Left lung (tissue), 10 donors: Measurements from ENCODE around the gene HNF4A. TPM values are rescaled to one million over a fixed set of nuclear protein-coding genes. Genes with fewer than 3 reads are reported as not detected.
"Not testable (repeated sequence)": the region's sequence is repeated elsewhere in the genome, so short reads cannot be mapped to it uniquely, and the experiment has no call there.

Experiments used
- ATAC-seq: fragments of 200-7000 bp; cut with Tn5 transposase; one replicate; pipeline ENCODE4 v1.9.1; 2020; ENCODE audit warnings: moderate library complexity
- DNase-seq, 4 donors: peaks; one replicate each; pipeline ENCODE4 v3.0.0-alpha.2; 2013 to 2020
- H3K27ac ChIP-seq, 2 donors: fragments of 200-600 bp; sonication (generic) in 1 of 2; one replicate each; pipeline versions ENCODE4 v1.5.0 to v1.8.0; 2020 to 2021
- H3K27me3 ChIP-seq, 2 donors: fragments of 200-600 bp; sonication (generic) in 1 of 2; one replicate each; pipeline versions ENCODE4 v1.5.0 to v1.8.0; 2020 to 2021
- H3K36me3 ChIP-seq, 2 donors: fragments of 200-600 bp; sonication (generic) in 1 of 2; one replicate each; pipeline versions ENCODE4 v1.5.0 to v1.8.0; 2020 to 2021
- H3K4me1 ChIP-seq, 2 donors: fragments of 200-600 bp; one replicate each; pipeline ENCODE4 v1.8.0; 2021
- H3K4me3 ChIP-seq, 2 donors: fragments of 200-600 bp; sonication (generic) in 1 of 2; one replicate each; pipeline versions ENCODE4 v1.5.0 to v1.8.0; 2020 to 2021; ENCODE audit warnings: mild to moderate bottlenecking in 1 of 2
- H3K9me3 ChIP-seq, 2 donors: fragments of 200-600 bp; sonication (generic) in 1 of 2; one replicate each; pipeline versions ENCODE4 v1.5.0 to v1.8.0; 2020 to 2021
- CTCF ChIP-seq, 2 donors: fragments of 200-600 bp; sonication (generic) in 1 of 2; IDR thresholded peaks; one replicate each; pipeline versions ENCODE4 v1.5.0 to v1.8.0; 2021; ENCODE audit warnings: antibody characterized with exemption in 2 of 2
- intact Hi-C, 2 donors: fragments of 100-400 bp; cut with DNase I; formaldehyde crosslinking; loops; one replicate each; pipeline versions ENCODE4 v1.11.2 to v1.14.2; 2022
- polyA plus RNA-seq, 6 donors: library from polyadenylated mRNA; unstranded; fragments of 120-200 nt; gene quantifications; one replicate each; pipeline ENCODE4 v1.2.1, GENCODE V29; 2013; ENCODE audit not compliant: insufficient read length in 6 of 6
- total RNA-seq, 2 donors: library from RNA; stranded (reverse); fragmentation: NEBNext Ultra II Directional; extraction: Animal tissue kit (Norgen Biotek cat#: 25700); gene quantifications; one replicate each; pipeline ENCODE4 v1.2.1, GENCODE V29; 2021
- donor health status: DM: no; HTN: yes; CAD: no.
- donor health status: DM: no; HTN: no; CAD: no.

HNF4A gene
- total and polyA plus RNA-seq, 8 donors: 0.21 to 3.5 (median 0.96) TPM

DNA sequence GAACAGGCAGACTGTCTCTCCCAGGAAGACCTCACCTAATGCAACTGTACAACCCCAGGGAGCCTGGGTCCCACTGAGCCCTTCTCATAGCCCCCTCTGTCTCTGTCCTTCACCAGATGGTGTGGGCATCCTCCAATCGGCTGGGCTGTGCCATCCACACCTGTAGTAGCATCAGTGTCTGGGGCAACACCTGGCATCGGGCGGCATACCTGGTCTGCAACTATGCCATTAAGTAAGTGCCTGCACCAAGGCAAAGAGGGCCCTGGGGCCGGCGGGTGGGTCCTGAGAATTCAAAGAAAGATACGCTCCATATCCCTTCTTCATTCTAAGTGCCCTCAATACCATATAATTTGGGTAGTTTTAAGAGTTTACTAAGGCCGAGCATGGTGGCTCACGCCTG is 10.4 kb upstream of the HNF4A start:
- no peak for TF ChIP-seq CTCF (IDR thresholded peaks at IDR 0.05)
- no peak overlapping the region for H3K4me3 ChIP-seq
- ATAC-seq (no peak), DNase-seq (peak in 1 of 4 donors; percentile 66)
- H3K4me1 ChIP-seq: no peaks in the 10 kb centered on the region
- H3K27me3 ChIP-seq: peaks cover 0 to 19% of the 10 kb centered on the region in 2 donors
- H3K36me3 ChIP-seq: no peaks in the 10 kb centered on the region
- H3K27ac ChIP-seq: no peak overlapping the region
- no peaks in the 10 kb centered on the region for H3K9me3 ChIP-seq
- intact Hi-C loops: no loop called here

GRCh38 chr20:44345941-44346340 is 9.6 kb upstream of the HNF4A start:
- ATAC-seq, H3K4me3 ChIP-seq, intact Hi-C loops, DNase-seq, H3K9me3 ChIP-seq, H3K4me1 ChIP-seq, H3K36me3 ChIP-seq, H3K27ac ChIP-seq: not testable (repeated sequence)
- H3K27me3 ChIP-seq: peaks cover 0 to 19% of the 10 kb centered on the region in 2 donors

DNA sequence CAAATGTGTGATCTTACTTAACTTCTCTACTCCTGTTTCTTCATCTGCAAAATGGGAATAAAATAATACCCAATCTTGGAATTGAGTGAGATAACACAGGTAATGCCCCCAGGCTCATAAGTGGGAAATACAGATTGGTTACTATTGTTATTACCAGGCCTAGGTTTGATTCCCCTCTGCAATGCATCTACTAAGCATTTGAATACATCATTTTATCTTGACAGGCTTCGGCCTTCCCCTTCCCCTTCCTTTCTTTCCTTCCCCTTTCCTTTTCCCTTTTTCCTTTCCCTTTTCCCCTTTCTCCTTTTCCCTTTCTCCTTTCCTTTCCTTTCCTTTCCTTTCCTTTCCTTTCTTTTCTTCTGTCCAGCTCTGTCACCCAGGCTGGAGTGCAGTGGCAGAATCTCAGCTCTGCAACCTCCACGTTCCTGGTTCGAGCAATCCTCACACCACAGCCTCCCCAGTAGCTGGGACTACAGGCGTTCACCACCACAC is 7.3 kb upstream of the HNF4A start:
- Histone ChIP-seq H3K27ac (no peak overlapping the region), H3K27me3 (peaks cover 0 to 9% of the 10 kb centered on the region in 2 donors), H3K36me3 (no peaks in the 10 kb centered on the region), H3K4me3 (no peak overlapping the region), H3K4me1 (no peaks in the 10 kb centered on the region), H3K9me3 (no peaks in the 10 kb centered on the region)
- intact Hi-C loops: no loop called here
- TF ChIP-seq CTCF (IDR thresholded peaks at IDR 0.05): no peak
- ATAC-seq (no peak), DNase-seq (no peak)

DNA sequence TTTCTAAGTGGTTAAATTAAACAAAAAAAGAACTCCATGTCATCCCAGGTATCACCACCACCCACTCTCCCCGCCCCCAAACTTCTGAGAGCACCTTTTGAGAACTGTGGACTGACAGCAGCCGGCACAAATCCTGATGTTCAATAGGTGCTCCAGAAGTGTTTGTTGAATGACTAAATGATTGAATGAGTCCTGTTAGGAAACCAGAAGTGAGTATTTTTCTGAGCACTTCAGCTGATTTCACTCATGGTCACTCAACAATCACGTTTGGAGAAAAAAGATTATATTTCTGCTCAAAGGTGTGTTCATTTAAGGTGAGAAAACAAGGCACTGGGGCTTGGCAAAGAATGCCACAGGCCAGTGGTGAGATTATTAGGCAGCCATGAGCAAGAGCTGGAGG is 6.2 kb upstream of the HNF4A start:
- intact Hi-C loops: no loop called here
- ATAC-seq (no peak), DNase-seq (no peak)
- H3K27ac ChIP-seq: no peak overlapping the region
- H3K4me1 ChIP-seq: no peaks in the 10 kb centered on the region
- no peaks in the 10 kb centered on the region for H3K36me3 ChIP-seq
- H3K4me3 ChIP-seq: no peak overlapping the region
- H3K27me3 ChIP-seq: peaks cover 0 to 10% of the 10 kb centered on the region in 2 donors
- no peak for TF ChIP-seq CTCF (IDR thresholded peaks at IDR 0.05)
- no peaks in the 10 kb centered on the region for H3K9me3 ChIP-seq

DNA sequence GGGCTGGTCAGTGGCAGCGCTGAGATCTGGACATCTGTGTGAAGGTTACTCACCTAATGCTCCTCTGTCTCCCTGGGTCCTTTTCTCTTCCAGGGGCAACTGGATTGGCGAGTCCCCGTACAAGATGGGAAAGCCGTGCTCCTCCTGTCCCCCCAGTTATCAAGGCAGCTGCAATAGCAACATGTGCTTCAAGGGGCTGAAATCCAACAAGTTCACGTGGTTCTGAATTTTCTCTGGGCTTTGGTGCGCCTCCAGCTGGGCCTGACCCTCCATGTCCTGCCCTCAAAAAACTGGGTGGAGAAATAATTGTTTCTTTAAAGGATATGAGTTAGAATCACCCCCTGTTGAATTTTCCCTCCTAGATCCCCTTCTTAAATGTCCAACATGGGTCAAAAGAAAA is 4.9 kb upstream of the HNF4A start:
- no peak overlapping the region for H3K27ac ChIP-seq
- no peaks in the 10 kb centered on the region for H3K4me1 ChIP-seq
- TF ChIP-seq CTCF (IDR thresholded peaks at IDR 0.05): no peak
- peaks cover 0 to 21% of the 10 kb centered on the region in 2 donors for H3K27me3 ChIP-seq
- H3K9me3 ChIP-seq: no peaks in the 10 kb centered on the region
- intact Hi-C loops: no loop called here
- DNase-seq (no peak), ATAC-seq (no peak)
- no peak overlapping the region for H3K4me3 ChIP-seq
- no peaks in the 10 kb centered on the region for H3K36me3 ChIP-seq

- Histone ChIP-seq H3K27ac (no peak overlapping the region), H3K27me3 (peaks cover 7 to 42% of the 10 kb centered on the region in 2 donors), H3K36me3 (no peaks in the 10 kb centered on the region), H3K9me3 (no peaks in the 10 kb centered on the region), H3K4me1 (no peaks in the 10 kb centered on the region), H3K4me3 (no peak overlapping the region)
- no peak for TF ChIP-seq CTCF (IDR thresholded peaks at IDR 0.05)
- DNase-seq: no peak
- intact Hi-C loops: no loop called here
- ATAC-seq: no peak
These were observed 461 bp upstream of the HNF4A start for GRCh38 chr20:44354979-44355497.
